Keratinocyte (primary cell): ENCODE data around the gene FLVCR2. TPM values are rescaled to one million over a fixed set of nuclear protein-coding genes. Genes with fewer than 3 reads are reported as not detected.

ENCODE experiments used
- DNase-seq: peaks from one replicate; pipeline ENCODE4 v3.0.0-alpha.2; 2011; ENCODE audit warnings: low read depth, missing footprints, low spot score
- FAIRE-seq: peaks from 2 replicates; lab custom pipeline; 2011; peaks lifted over from hg19 to GRCh38; lab: Jason Lieb, UNC
- H2AFZ ChIP-seq: 2 replicates; pipeline ENCODE4 v1.6.0; 2012; ENCODE audit warnings: low read length, control low read depth, inconsistent platforms; ENCODE audit not compliant: control insufficient read depth
- H3K27ac ChIP-seq: 2 replicates; pipeline ENCODE4 v1.5.1; 2011; ENCODE audit warnings: low read length; ENCODE audit not compliant: control insufficient read depth, insufficient read depth
- H3K27me3 ChIP-seq: 3 replicates; pipeline ENCODE4 v1.6.0; 2011; ENCODE audit warnings: low read length; ENCODE audit not compliant: control insufficient read depth, insufficient read depth; ENCODE audit errors: extremely low read depth
- H3K36me3 ChIP-seq, 2 experiments: 2 replicates in 1 of 2; 3 replicates in 1 of 2; pipeline ENCODE4 v1.5.1; 2011; ENCODE audit warnings: low read length in 2 of 2, mild to moderate bottlenecking in 1 of 2; ENCODE audit not compliant: control insufficient read depth in 2 of 2, insufficient read depth in 2 of 2; ENCODE audit errors: extremely low read depth in 1 of 2
- H3K4me1 ChIP-seq: 3 replicates; pipeline ENCODE4 v1.5.1; 2011; ENCODE audit warnings: low read length; ENCODE audit not compliant: control insufficient read depth, insufficient read depth; ENCODE audit errors: extremely low read depth
- H3K4me2 ChIP-seq: 3 replicates; pipeline ENCODE4 v1.6.0; 2011; ENCODE audit warnings: low read depth, low read length; ENCODE audit not compliant: control insufficient read depth, insufficient read depth; ENCODE audit errors: extremely low read depth
- H3K4me3 ChIP-seq, 3 experiments: fragments of 200-600 bp in 1 of 3; sonication (generic) in 1 of 3; 2 replicates in 2 of 3; 3 replicates in 1 of 3; pipeline ENCODE4 v1.5.1; 2011 to 2016; ENCODE audit warnings: low read length in 3 of 3, mild to moderate bottlenecking in 3 of 3, control low read depth in 2 of 3, inconsistent platforms in 1 of 3, low read depth in 1 of 3, mixed read lengths in 1 of 3, mixed run types in 1 of 3, moderate library complexity in 1 of 3; ENCODE audit not compliant: control insufficient read depth in 2 of 3, insufficient read depth in 2 of 3; ENCODE audit errors: extremely low read depth in 1 of 3
- H3K79me2 ChIP-seq: 2 replicates; pipeline ENCODE4 v1.6.0; 2012; ENCODE audit warnings: low read length; ENCODE audit not compliant: control insufficient read depth, insufficient read depth
- H3K9ac ChIP-seq: 3 replicates; pipeline ENCODE4 v1.6.0; 2011; ENCODE audit warnings: low read length; ENCODE audit not compliant: control insufficient read depth, insufficient read depth; ENCODE audit errors: extremely low read depth
- H3K9me1 ChIP-seq: 3 replicates; pipeline ENCODE4 v1.6.0; 2011; ENCODE audit warnings: low read length; ENCODE audit not compliant: control insufficient read depth, insufficient read depth; ENCODE audit errors: extremely low read depth
- H3K9me3 ChIP-seq: 2 replicates; pipeline ENCODE4 v1.5.1; 2012; ENCODE audit warnings: low read depth, low read length; ENCODE audit not compliant: control insufficient read depth
- H4K20me1 ChIP-seq: 3 replicates; pipeline ENCODE4 v1.6.0; 2011; ENCODE audit warnings: low read length; ENCODE audit not compliant: control insufficient read depth, insufficient read depth; ENCODE audit errors: extremely low read depth
- EZH2 ChIP-seq: IDR thresholded peaks from one replicate; pipeline ENCODE4 v1.6.1; 2012; ENCODE audit warnings: inconsistent platforms, mild to moderate bottlenecking, low read length, moderate library complexity
- dilution Hi-C: fragments of 300-500 bp; cut with MboI; formaldehyde crosslinking; loops from one replicate; pipeline ENCODE4 v1.7.0; 2020; ENCODE audit warnings: low sequenced_read_pairs; ENCODE audit not compliant: extremely low pct_ligation_motif_present
- polyA plus RNA-seq, 5 experiments: library from polyadenylated mRNA; depleted of rRNA in 3 of 5; stranded (reverse) in 3 of 5; stranded (forward) in 1 of 5; unstranded in 1 of 5; fragments of >200 nt; gene quantifications; 1 replicate in 1 of 5; 2 replicates in 3 of 5; 3 replicates in 1 of 5; pipeline versions ENCODE4 v1.2.1 to v1.2.3, GENCODE V29; 2011 to 2012; ENCODE audit warnings: missing spikeins in 2 of 5, low read depth in 1 of 5, low replicate concordance in 1 of 5
- TF ChIP-seq, protein P1 (sequence below), 3 experiments: IDR thresholded peaks in 1 of 3; conservative IDR thresholded peaks in 1 of 3; optimal IDR thresholded peaks in 1 of 3; 2 replicates in 2 of 3; 3 replicates in 1 of 3; pipeline versions ENCODE3 to v1.5.1; 2011; ENCODE audit warnings: low read length in 3 of 3, mild to moderate bottlenecking in 3 of 3, moderate library complexity in 2 of 3, control low read depth in 1 of 3, inconsistent platforms in 1 of 3; ENCODE audit not compliant: insufficient read depth in 2 of 3; ENCODE audit errors: extremely low read depth in 1 of 3

FLVCR2 gene
- polyA plus RNA-seq, 1 donor (not counting 4 experiments of a cell fraction or from before 2014, with no cell fraction given): 0.45 TPM

DNA sequence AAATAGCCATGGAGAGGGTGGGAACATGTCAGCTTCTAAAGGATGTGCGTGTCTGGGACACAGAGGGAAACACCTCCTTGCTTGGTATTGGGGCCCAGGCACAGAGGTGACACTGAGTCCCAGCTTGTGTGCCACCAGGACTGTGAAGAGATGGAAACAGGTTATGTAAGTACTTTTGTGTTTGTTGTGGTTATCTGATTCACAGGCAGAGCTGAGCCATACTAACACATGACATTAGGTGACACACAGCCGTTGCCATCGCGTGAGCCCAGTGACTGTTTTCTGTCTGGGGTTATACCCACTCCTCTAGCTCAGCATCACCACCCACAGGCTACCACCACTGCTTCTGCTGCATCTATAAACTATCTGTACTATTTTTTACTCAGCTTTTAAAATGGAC lies 12.1 kb upstream of the FLVCR2 start:
- no peak for FAIRE-seq
- Histone ChIP-seq H3K4me2 (no peak overlapping the region), H3K79me2 (no peaks in the 10 kb centered on the region)

DNA sequence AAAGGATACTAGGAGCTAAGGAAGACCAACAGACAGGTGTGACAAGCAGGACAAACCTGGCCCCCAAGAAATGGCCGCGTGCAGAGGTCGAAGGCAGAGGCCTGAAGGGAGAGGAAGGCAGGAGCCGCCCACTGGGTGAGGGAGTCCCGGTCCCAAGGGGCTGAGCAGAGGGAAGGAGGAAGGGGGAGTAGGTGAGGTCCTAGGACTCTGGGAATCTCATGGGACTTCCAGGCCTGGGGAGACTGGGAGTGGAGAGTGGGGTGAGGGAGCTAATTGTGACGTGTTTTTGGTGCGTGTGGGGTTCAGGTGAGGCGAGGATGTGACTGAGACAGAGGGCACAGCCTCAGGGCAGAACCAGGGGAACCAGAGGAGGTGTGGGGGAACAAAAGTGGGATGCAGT lies 11.7 kb upstream of the FLVCR2 start:
- H3K9ac ChIP-seq: no peak overlapping the region
- H3K79me2 ChIP-seq: no peaks in the 10 kb centered on the region
- dilution Hi-C loops: no loop called here
- no peaks in the 10 kb centered on the region for H4K20me1 ChIP-seq
- TF ChIP-seq EZH2: no peak
- TF ChIP-seq, protein P1, sequence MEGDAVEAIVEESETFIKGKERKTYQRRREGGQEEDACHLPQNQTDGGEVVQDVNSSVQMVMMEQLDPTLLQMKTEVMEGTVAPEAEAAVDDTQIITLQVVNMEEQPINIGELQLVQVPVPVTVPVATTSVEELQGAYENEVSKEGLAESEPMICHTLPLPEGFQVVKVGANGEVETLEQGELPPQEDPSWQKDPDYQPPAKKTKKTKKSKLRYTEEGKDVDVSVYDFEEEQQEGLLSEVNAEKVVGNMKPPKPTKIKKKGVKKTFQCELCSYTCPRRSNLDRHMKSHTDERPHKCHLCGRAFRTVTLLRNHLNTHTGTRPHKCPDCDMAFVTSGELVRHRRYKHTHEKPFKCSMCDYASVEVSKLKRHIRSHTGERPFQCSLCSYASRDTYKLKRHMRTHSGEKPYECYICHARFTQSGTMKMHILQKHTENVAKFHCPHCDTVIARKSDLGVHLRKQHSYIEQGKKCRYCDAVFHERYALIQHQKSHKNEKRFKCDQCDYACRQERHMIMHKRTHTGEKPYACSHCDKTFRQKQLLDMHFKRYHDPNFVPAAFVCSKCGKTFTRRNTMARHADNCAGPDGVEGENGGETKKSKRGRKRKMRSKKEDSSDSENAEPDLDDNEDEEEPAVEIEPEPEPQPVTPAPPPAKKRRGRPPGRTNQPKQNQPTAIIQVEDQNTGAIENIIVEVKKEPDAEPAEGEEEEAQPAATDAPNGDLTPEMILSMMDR (optimal IDR thresholded peaks at IDR 0.05 in 1 of 3, IDR thresholded peaks at IDR 0.05 in 1 of 3, conservative IDR thresholded peaks at IDR 0.05 in 1 of 3; ENCODE audit: extremely low read depth in 1 of 3, insufficient read depth in 2 of 3, low read length in 3 of 3): no peak
- DNase-seq: no peak
- H3K27ac ChIP-seq: no peak overlapping the region
- FAIRE-seq: no peak
- H3K36me3 ChIP-seq: no peaks in the 10 kb centered on the region
- no peaks in the 10 kb centered on the region for H3K9me3 ChIP-seq
- H3K4me3 ChIP-seq: no peak overlapping the region
- H3K4me2 ChIP-seq: no peak overlapping the region
- H3K9me1 ChIP-seq: no peaks in the 10 kb centered on the region
- no peaks in the 10 kb centered on the region for H3K4me1 ChIP-seq
- H2AFZ ChIP-seq: no peak overlapping the region
- H3K27me3 ChIP-seq: peaks cover 14% of the 10 kb centered on the region

More for the DNA sequence above, 12.1 kb upstream of the FLVCR2 start:
- DNase-seq: no peak
- Histone ChIP-seq H2AFZ (no peak overlapping the region), H3K27me3 (peaks cover 14% of the 10 kb centered on the region), H3K4me3 (no peak overlapping the region), H3K36me3 (no peaks in the 10 kb centered on the region), H3K9me3 (no peaks in the 10 kb centered on the region), H3K27ac (no peak overlapping the region), H3K9ac (no peak overlapping the region), H3K4me1 (no peaks in the 10 kb centered on the region), H3K9me1 (no peaks in the 10 kb centered on the region), H4K20me1 (no peaks in the 10 kb centered on the region)
- dilution Hi-C loops: no loop called here
- no peak for TF ChIP-seq EZH2
- TF ChIP-seq, protein P1 (optimal IDR thresholded peaks at IDR 0.05 in 1 of 3, IDR thresholded peaks at IDR 0.05 in 1 of 3, conservative IDR thresholded peaks at IDR 0.05 in 1 of 3; ENCODE audit: extremely low read depth in 1 of 3, insufficient read depth in 2 of 3, low read length in 3 of 3): no peak
